Kidney glomerular epithelial cell (primary cell): ENCODE measurements around the gene BRSK1.
A peak's percentile ranks its signal among the peaks of the same experiment; 100 is the strongest.

Experiments used
- DNase-seq: peaks from one replicate; lab custom pipeline; 2025; lab: John Stamatoyannopoulos, UW

Gene BRSK1

GRCh38 chr19:55353356-55353802 is 69.6 kb downstream of the BRSK1 start:
- no peak for DNase-seq

GRCh38 chr19:55353803-55354697 is 70.3 kb downstream of the BRSK1 start:
- peak; percentile 27 for DNase-seq

- no peak for DNase-seq
These were observed 71.0 kb downstream of the BRSK1 start, which contains the start of gene COX6B2 for GRCh38 chr19:55354698-55355212. Gene COX6B2 (minus strand): TSS chr19:55354719. CDS start chr19:55354521, 198 bp downstream.

GRCh38 chr19:55355213-55355821 is 71.5 kb downstream of the BRSK1 start:
- DNase-seq, result no peak

GRCh38 chr19:55358493-55358892 is 74.7 kb downstream of the BRSK1 start:
- DNase-seq, result no peak

- no peak for DNase-seq
These were observed 75.4 kb downstream of the BRSK1 start for GRCh38 chr19:55358943-55359908.

GRCh38 chr19:55360902-55361301 is 77.1 kb downstream of the BRSK1 start:
- DNase-seq, result no peak
